ENCODE results near the gene DACH1. TPM values are rescaled to one million over a fixed set of nuclear protein-coding genes. Genes with fewer than 3 reads are reported as not detected.

DACH1 gene
- total RNA-seq, 1 donor from 2014 or later, result 37.1 TPM

DNA sequence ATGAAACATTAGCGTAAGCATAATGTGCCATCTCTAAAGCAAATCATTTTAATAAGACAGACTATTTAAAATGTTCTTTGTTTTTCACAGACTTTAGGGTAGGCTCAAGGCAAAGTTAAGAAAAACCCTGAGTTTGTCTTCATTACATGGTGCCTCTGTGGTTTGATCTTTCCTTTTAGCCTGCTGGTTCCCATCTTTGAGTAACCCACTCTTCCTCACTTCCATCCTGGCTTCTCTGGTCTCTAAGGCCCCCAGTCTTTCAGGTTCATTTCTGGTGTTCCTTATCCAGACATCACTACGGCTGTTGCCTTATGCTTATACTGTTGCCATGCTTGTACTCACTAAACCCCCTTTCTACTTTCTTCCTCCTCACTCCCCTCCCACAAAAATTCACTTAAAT is 38.4 kb downstream of the DACH1 start:
- H3K4me1 Mint-ChIP-seq (ENCODE audit: low read depth), result peaks cover 38% of the 10 kb centered on the region
- peak overlapping the region; percentile 9 for H3K4me3 Mint-ChIP-seq (ENCODE audit: low read depth)
- no peak for DNase-seq (ENCODE audit: low spot score, unreplicated experiment)
- TF ChIP-seq, protein P1, sequence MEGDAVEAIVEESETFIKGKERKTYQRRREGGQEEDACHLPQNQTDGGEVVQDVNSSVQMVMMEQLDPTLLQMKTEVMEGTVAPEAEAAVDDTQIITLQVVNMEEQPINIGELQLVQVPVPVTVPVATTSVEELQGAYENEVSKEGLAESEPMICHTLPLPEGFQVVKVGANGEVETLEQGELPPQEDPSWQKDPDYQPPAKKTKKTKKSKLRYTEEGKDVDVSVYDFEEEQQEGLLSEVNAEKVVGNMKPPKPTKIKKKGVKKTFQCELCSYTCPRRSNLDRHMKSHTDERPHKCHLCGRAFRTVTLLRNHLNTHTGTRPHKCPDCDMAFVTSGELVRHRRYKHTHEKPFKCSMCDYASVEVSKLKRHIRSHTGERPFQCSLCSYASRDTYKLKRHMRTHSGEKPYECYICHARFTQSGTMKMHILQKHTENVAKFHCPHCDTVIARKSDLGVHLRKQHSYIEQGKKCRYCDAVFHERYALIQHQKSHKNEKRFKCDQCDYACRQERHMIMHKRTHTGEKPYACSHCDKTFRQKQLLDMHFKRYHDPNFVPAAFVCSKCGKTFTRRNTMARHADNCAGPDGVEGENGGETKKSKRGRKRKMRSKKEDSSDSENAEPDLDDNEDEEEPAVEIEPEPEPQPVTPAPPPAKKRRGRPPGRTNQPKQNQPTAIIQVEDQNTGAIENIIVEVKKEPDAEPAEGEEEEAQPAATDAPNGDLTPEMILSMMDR (IDR thresholded peaks at IDR 0.05; ENCODE audit: unreplicated experiment), result no peak
- peaks cover 4% of the 10 kb centered on the region for H3K36me3 Mint-ChIP-seq (ENCODE audit: insufficient read depth)
- no peaks in the 10 kb centered on the region for H3K27me3 Mint-ChIP-seq
- peaks cover 2% of the 10 kb centered on the region for H3K9me3 Mint-ChIP-seq (ENCODE audit: low read depth)
- H3K27ac Mint-ChIP-seq, result no peak overlapping the region

DNA sequence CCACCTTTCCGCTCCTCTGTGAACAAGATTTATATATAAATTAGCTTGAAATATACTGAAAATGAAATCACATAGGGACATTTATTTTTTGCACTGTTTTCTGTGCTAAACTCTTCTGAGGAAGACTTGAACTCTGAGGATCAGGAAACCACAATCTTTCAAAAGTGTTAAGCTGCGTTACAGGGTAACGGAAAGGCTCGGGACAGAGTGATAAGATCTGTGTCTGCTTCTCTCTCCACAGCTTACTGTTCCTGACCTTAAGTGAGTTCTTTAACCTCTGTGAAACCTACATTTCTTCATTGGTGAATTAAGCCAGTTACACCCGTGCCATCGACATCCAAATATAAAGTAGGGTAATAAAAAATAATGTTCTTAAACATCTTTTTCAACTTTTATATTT is 38.9 kb downstream of the DACH1 start:
- no peak overlapping the region for H3K4me3 Mint-ChIP-seq (ENCODE audit: low read depth)
- H3K36me3 Mint-ChIP-seq (ENCODE audit: insufficient read depth), result peaks cover 4% of the 10 kb centered on the region
- no peak overlapping the region for H3K27ac Mint-ChIP-seq
- TF ChIP-seq, protein P1 (IDR thresholded peaks at IDR 0.05; ENCODE audit: unreplicated experiment), result no peak
- peaks cover 2% of the 10 kb centered on the region for H3K9me3 Mint-ChIP-seq (ENCODE audit: low read depth)
- no peaks in the 10 kb centered on the region for H3K27me3 Mint-ChIP-seq
- H3K4me1 Mint-ChIP-seq (ENCODE audit: low read depth), result peaks cover 38% of the 10 kb centered on the region
- no peak for DNase-seq (ENCODE audit: low spot score, unreplicated experiment)

DNA sequence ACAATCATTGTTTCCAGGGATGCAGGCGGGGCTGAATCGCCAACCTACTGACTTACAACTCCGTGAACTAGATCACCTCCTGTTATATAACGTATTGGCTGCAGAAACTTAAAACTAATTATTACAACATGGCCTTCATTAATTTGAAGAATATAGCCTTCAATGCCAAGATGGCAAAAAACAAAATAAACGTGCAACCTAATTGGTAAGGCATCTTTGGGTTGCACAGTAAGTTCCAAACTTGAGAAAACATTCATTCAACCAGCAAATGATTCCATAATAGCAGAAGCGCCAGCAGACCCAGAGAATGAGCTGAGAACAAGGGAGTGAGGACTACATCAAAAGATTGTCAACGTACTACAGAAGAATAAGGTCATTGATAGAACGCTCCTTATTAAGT is 39.8 kb downstream of the DACH1 start:
- Mint-ChIP-seq H3K27ac (peak overlapping the region; percentile 52), H3K4me1 (ENCODE audit: low read depth) (peaks cover 38% of the 10 kb centered on the region), H3K9me3 (ENCODE audit: low read depth) (peaks cover 2% of the 10 kb centered on the region), H3K36me3 (ENCODE audit: insufficient read depth) (peaks cover 4% of the 10 kb centered on the region), H3K4me3 (ENCODE audit: low read depth) (no peak overlapping the region), H3K27me3 (no peaks in the 10 kb centered on the region)
- TF ChIP-seq, protein P1 (IDR thresholded peaks at IDR 0.05; ENCODE audit: unreplicated experiment), result no peak
- DNase-seq (ENCODE audit: low spot score, unreplicated experiment), result no peak

DNA sequence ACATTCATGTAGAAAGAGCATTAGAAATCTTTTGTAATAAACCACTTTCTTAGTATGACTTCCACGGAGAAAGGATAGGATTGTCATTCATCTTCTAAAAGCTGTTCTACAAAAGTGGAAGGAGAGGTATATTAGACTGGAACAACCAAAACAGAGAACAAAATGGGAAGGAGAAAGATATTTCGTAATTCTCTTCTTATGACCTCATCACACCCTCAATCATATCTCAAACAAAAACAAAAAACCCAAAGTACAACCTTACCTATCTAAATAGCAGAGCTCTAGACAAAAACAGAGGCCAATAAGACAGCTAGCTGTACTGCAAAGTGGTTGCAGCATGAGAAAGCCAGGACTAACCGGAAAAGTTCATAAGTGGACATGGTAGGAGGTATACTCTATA is 46.3 kb downstream of the DACH1 start:
- no peaks in the 10 kb centered on the region for H3K4me1 Mint-ChIP-seq (ENCODE audit: low read depth)

DNA sequence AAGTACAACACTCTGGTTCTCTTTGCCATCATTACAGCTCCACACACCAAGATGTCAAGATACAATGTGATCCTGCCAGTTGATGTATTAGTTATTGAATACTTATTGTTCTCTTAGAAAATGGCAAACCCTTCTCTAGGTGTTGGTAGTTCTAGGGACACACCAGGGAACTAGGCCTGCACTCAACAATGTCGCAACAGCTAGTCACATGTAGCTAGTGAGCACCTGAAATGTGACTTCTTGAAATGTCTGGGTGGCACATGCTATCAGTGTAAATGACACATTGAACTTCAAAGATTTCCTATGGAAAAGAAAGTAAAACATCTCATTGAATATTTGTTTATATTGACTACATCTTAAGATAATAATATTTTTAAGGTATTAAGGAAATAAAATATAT is 49.7 kb downstream of the DACH1 start:
- Mint-ChIP-seq H3K27ac (no peak overlapping the region), H3K27me3 (no peaks in the 10 kb centered on the region), H3K9me3 (ENCODE audit: low read depth) (peaks cover 4% of the 10 kb centered on the region), H3K4me3 (ENCODE audit: low read depth) (no peak overlapping the region), H3K36me3 (ENCODE audit: insufficient read depth) (peaks cover 19% of the 10 kb centered on the region), H3K4me1 (ENCODE audit: low read depth) (peaks cover 12% of the 10 kb centered on the region)
- DNase-seq (ENCODE audit: low spot score, unreplicated experiment), result no peak
- TF ChIP-seq, protein P1 (IDR thresholded peaks at IDR 0.05; ENCODE audit: unreplicated experiment), result no peak

More for the DNA sequence above, 46.3 kb downstream of the DACH1 start:
- TF ChIP-seq, protein P1 (IDR thresholded peaks at IDR 0.05; ENCODE audit: unreplicated experiment), result no peak
- peaks cover 4% of the 10 kb centered on the region for H3K9me3 Mint-ChIP-seq (ENCODE audit: low read depth)
- H3K4me3 Mint-ChIP-seq (ENCODE audit: low read depth), result no peak overlapping the region
- H3K36me3 Mint-ChIP-seq (ENCODE audit: insufficient read depth), result peaks cover 20% of the 10 kb centered on the region
- DNase-seq (ENCODE audit: low spot score, unreplicated experiment), result no peak
- H3K27ac Mint-ChIP-seq, result no peak overlapping the region
- no peaks in the 10 kb centered on the region for H3K27me3 Mint-ChIP-seq

Measured in progenitor cell of endocrine pancreas (in vitro differentiated cells).